HG02943 (cell line): ENCODE data around the gene PCAT7.

Experiments
- ATAC-seq: cut with Tn5 transposase; IDR thresholded peaks from one replicate; pipeline ENCODE4 v1.9.1; 2021; ENCODE audit warnings: mild to moderate bottlenecking, low read depth, moderate library complexity; ENCODE audit not compliant: unreplicated experiment

PCAT7 gene

GRCh38 chr9:94600715-94601114, 45.8 kb downstream of the PCAT7 start:
- no peak for ATAC-seq

GRCh38 chr9:94602666-94603065, 47.8 kb downstream of the PCAT7 start:
- no peak for ATAC-seq

GRCh38 chr9:94603259-94604160, 48.6 kb downstream of the PCAT7 start:
- no peak for ATAC-seq

GRCh38 chr9:94606646-94607422, 52.0 kb downstream of the PCAT7 start:
- ATAC-seq = no peak

GRCh38 chr9:94607423-94607691, 52.5 kb downstream of the PCAT7 start:
- ATAC-seq = no peak

- no peak for ATAC-seq
Observed at GRCh38 chr9:94610181-94610606, 55.3 kb downstream of the PCAT7 start.

GRCh38 chr9:94611638-94612068, 56.8 kb downstream of the PCAT7 start:
- no peak for ATAC-seq

- no peak for ATAC-seq
Observed at GRCh38 chr9:94612071-94612470, 57.2 kb downstream of the PCAT7 start.

GRCh38 chr9:94613003-94613402, 58.1 kb downstream of the PCAT7 start:
- no peak for ATAC-seq

GRCh38 chr9:94619026-94619425, 64.1 kb downstream of the PCAT7 start:
- ATAC-seq = no peak
